H1 (cell line): ENCODE measurements around the gene MAN1A2. TPM values are rescaled to one million over a fixed set of nuclear protein-coding genes. Genes with fewer than 3 reads are reported as not detected.

Source experiments
- CTCF ChIA-PET: fragments of 300-600 bp; sonication (Branson Sonifier 250); formaldehyde crosslinking; loops from one replicate; lab custom pipeline; 2021; ENCODE audit not compliant: partially characterized antibody; lab: Charles Lee
- POLR2A ChIA-PET: fragments of 300-600 bp; sonication (Branson Sonifier 250); formaldehyde crosslinking; loops from one replicate; lab custom pipeline; 2021; ENCODE audit warnings: inconsistent platforms; ENCODE audit not compliant: partially characterized antibody; lab: Charles Lee
- DNase-seq, 2 experiments: peaks; one replicate each; pipeline versions ENCODE4 v3.0.0 to v3.0.0-alpha.2; 2010 to 2022; ENCODE audit warnings: low spot score in 2 of 2, low read depth in 1 of 2, mixed read lengths in 1 of 2
- FAIRE-seq: peaks from 2 replicates; lab custom pipeline; 2011; peaks lifted over from hg19 to GRCh38; lab: Jason Lieb, UNC
- H2AFZ ChIP-seq: 2 replicates; pipeline ENCODE4 v1.8.1; 2012; ENCODE audit warnings: low read length, inconsistent platforms
- H2AK5ac ChIP-seq: 2 replicates; pipeline ENCODE4 v1.6.1; 2013; ENCODE audit warnings: low read depth, low read length
- H2BK120ac ChIP-seq: replicated peaks from 2 replicates; pipeline ENCODE3; 2013; ENCODE audit warnings: low read depth, low read length, inconsistent platforms
- H2BK12ac ChIP-seq: 2 replicates; pipeline ENCODE4 v1.6.1; 2013; ENCODE audit warnings: low read depth, low read length
- H2BK15ac ChIP-seq: 2 replicates; pipeline ENCODE4 v1.6.1; 2013; ENCODE audit warnings: low read length
- H2BK20ac ChIP-seq: 2 replicates; pipeline ENCODE4 v1.6.1; 2013; ENCODE audit warnings: low read length
- H2BK5ac ChIP-seq: 2 replicates; pipeline ENCODE4 v1.6.1; 2013; ENCODE audit warnings: low read depth, low read length
- H3K14ac ChIP-seq: 2 replicates; pipeline ENCODE4 v1.6.1; 2013; ENCODE audit warnings: inconsistent platforms; ENCODE audit not compliant: insufficient read length
- H3K18ac ChIP-seq: 2 replicates; pipeline ENCODE4 v1.6.1; 2013; ENCODE audit warnings: low read length; ENCODE audit errors: extremely low read depth
- H3K23ac ChIP-seq: 2 replicates; pipeline ENCODE4 v1.6.1; 2013; ENCODE audit warnings: inconsistent platforms; ENCODE audit not compliant: insufficient read length
- H3K23me2 ChIP-seq: 2 replicates; pipeline ENCODE4 v1.6.1; 2013; ENCODE audit warnings: low read depth, low read length
- H3K27ac ChIP-seq: 2 replicates; pipeline ENCODE4 v1.6.1; 2011; ENCODE audit warnings: low read depth, low read length, inconsistent platforms
- H3K27me3 ChIP-seq, 4 experiments: replicated peaks in 1 of 4; 1 replicate in 1 of 4; 2 replicates in 3 of 4; pipeline versions ENCODE4 v1.6.1 to v1.8.1; 2011 to 2013; ENCODE audit warnings: low read length in 3 of 4, mild to moderate bottlenecking in 3 of 4, inconsistent platforms in 2 of 4, mixed read lengths in 2 of 4, moderate library complexity in 1 of 4; ENCODE audit not compliant: control insufficient read depth in 3 of 4, insufficient read depth in 3 of 4; ENCODE audit errors: extremely low read depth in 1 of 4
- H3K36me3 ChIP-seq, 4 experiments: 2 replicates each; pipeline versions ENCODE4 v1.6.1 to v1.8.1; 2011 to 2013; ENCODE audit warnings: mild to moderate bottlenecking in 4 of 4, low read length in 3 of 4, moderate library complexity in 2 of 4, control low read depth in 1 of 4, inconsistent platforms in 1 of 4; ENCODE audit not compliant: insufficient read depth in 4 of 4, control insufficient read depth in 2 of 4
- H3K4ac ChIP-seq: replicated peaks from 2 replicates; pipeline ENCODE3; 2013; ENCODE audit warnings: low read length, low read depth, mixed read lengths, inconsistent platforms; ENCODE audit not compliant: insufficient read length
- H3K4me1 ChIP-seq, 4 experiments: replicated peaks in 1 of 4; 1 replicate in 1 of 4; 2 replicates in 3 of 4; pipeline versions ENCODE4 v1.6.1 to v1.8.1; 2011 to 2013; ENCODE audit warnings: low read length in 3 of 4, inconsistent platforms in 2 of 4, mixed read lengths in 1 of 4; ENCODE audit not compliant: insufficient read depth in 4 of 4, control insufficient read depth in 3 of 4
- H3K4me2 ChIP-seq, 2 experiments: 2 replicates each; pipeline versions ENCODE4 v1.6.1 to v1.8.1; 2011 to 2013; ENCODE audit warnings: low read depth in 2 of 2, low read length in 2 of 2, control low read depth in 1 of 2, inconsistent platforms in 1 of 2, mild to moderate bottlenecking in 1 of 2; ENCODE audit not compliant: insufficient read depth in 1 of 2
- H3K4me3 ChIP-seq, 4 experiments: fragments of 200-600, 300-600 bp in 1 of 4; sonication (generic), shearing (Covaris generic), sonication (Bioruptor Twin) in 1 of 4; 2 replicates each; pipeline versions ENCODE4 v1.5.1 to v1.8.1; 2011 to 2016; ENCODE audit warnings: low read length in 4 of 4, low read depth in 3 of 4, control low read depth in 2 of 4, inconsistent platforms in 2 of 4, mild to moderate bottlenecking in 2 of 4, mixed read lengths in 1 of 4, moderate library complexity in 1 of 4; ENCODE audit not compliant: insufficient read depth in 2 of 4; ENCODE audit errors: extremely low read depth in 1 of 4
- H3K56ac ChIP-seq: replicated peaks from 2 replicates; pipeline ENCODE3; 2013; ENCODE audit warnings: low read depth, mild to moderate bottlenecking, mixed read lengths, low read length, inconsistent platforms; ENCODE audit not compliant: insufficient read length
- H3K79me1 ChIP-seq: 2 replicates; pipeline ENCODE4 v1.6.1; 2013; ENCODE audit warnings: low read depth, low read length, control low read depth
- H3K79me2 ChIP-seq, 2 experiments: 2 replicates each; pipeline versions ENCODE4 v1.6.1 to v1.8.1; 2012 to 2013; ENCODE audit warnings: low read length in 2 of 2, mild to moderate bottlenecking in 2 of 2, inconsistent platforms in 1 of 2; ENCODE audit not compliant: insufficient read depth in 2 of 2, control insufficient read depth in 1 of 2
- H3K9ac ChIP-seq, 4 experiments: replicated peaks in 1 of 4; 1 replicate in 1 of 4; 2 replicates in 3 of 4; pipeline versions ENCODE4 v1.6.1 to v1.8.1; 2011 to 2013; ENCODE audit warnings: low read depth in 3 of 4, low read length in 3 of 4, control low read depth in 2 of 4, mild to moderate bottlenecking in 2 of 4, moderate library complexity in 2 of 4, inconsistent platforms in 1 of 4; ENCODE audit errors: extremely low read depth in 1 of 4
- H3K9me3 ChIP-seq, 2 experiments: 2 replicates each; pipeline versions ENCODE4 v1.6.1 to v1.8.1; 2012 to 2013; ENCODE audit warnings: mild to moderate bottlenecking in 2 of 2, moderate library complexity in 2 of 2, control low read depth in 1 of 2, inconsistent platforms in 1 of 2, low read depth in 1 of 2, low read length in 1 of 2, mixed read lengths in 1 of 2; ENCODE audit not compliant: insufficient read depth in 2 of 2
- H4K20me1 ChIP-seq, 2 experiments: replicated peaks in 1 of 2; 2 replicates each; pipeline versions ENCODE3 to v1.8.1; 2011 to 2013; ENCODE audit warnings: inconsistent platforms in 2 of 2, low read length in 2 of 2, mild to moderate bottlenecking in 1 of 2; ENCODE audit not compliant: insufficient read depth in 2 of 2, control insufficient read depth in 1 of 2
- H4K5ac ChIP-seq: 2 replicates; pipeline ENCODE4 v1.6.1; 2013; ENCODE audit warnings: low read length, low read depth, mixed read lengths, inconsistent platforms; ENCODE audit not compliant: insufficient read length
- H4K8ac ChIP-seq: 2 replicates; pipeline ENCODE4 v1.8.0; 2013; ENCODE audit warnings: mild to moderate bottlenecking, moderate library complexity, low read length, inconsistent platforms; ENCODE audit not compliant: insufficient read depth; ENCODE audit errors: extremely low read depth
- H4K91ac ChIP-seq: replicated peaks from 2 replicates; pipeline ENCODE3; 2013; ENCODE audit warnings: low read length, mixed read lengths, inconsistent platforms; ENCODE audit not compliant: insufficient read length
- ATF2 ChIP-seq: IDR thresholded peaks from 2 replicates; pipeline ENCODE4 v1.6.1; 2012; ENCODE audit warnings: low read length, inconsistent platforms
- CBX8 ChIP-seq: fragments of 300-800, 300-1000 bp; sonication (generic); IDR thresholded peaks from 2 replicates; pipeline ENCODE4 v1.7.1; 2016; ENCODE audit warnings: low read depth, low read length, borderline replicate concordance
- CEBPB ChIP-seq: IDR thresholded peaks from 2 replicates; pipeline ENCODE4 v1.6.1; 2012; ENCODE audit warnings: low read depth, low read length
- CHD1 ChIP-seq: IDR thresholded peaks from 2 replicates; pipeline ENCODE4 v1.6.1; 2012; ENCODE audit warnings: low read depth, low read length, improper control_type of control experiment
- CTBP2 ChIP-seq: IDR thresholded peaks from 2 replicates; pipeline ENCODE4 v1.7.0; 2011; ENCODE audit warnings: borderline replicate concordance, mild to moderate bottlenecking, moderate library complexity, mixed read lengths, low read length; ENCODE audit not compliant: insufficient read depth, insufficient read length
- GTF2F1 ChIP-seq: IDR thresholded peaks from 2 replicates; pipeline ENCODE4 v1.6.1; 2012; ENCODE audit warnings: low read depth, low read length, improper control_type of control experiment, borderline replicate concordance
- KDM4A ChIP-seq: IDR thresholded peaks from one replicate; pipeline ENCODE4 v1.7.1; 2012; ENCODE audit warnings: low read depth, mild to moderate bottlenecking, moderate library complexity, low read length, inconsistent platforms; ENCODE audit not compliant: severe bottlenecking
- MAX ChIP-seq: IDR thresholded peaks from 2 replicates; pipeline ENCODE4 v1.6.1; 2012; ENCODE audit warnings: inconsistent platforms
- POLR2A ChIP-seq, 2 experiments: IDR thresholded peaks; 1 replicate in 1 of 2; 2 replicates in 1 of 2; pipeline ENCODE4 v1.6.1; 2011; ENCODE audit warnings: low read depth in 2 of 2, low read length in 2 of 2, mild to moderate bottlenecking in 2 of 2; ENCODE audit errors: control extremely low read depth in 1 of 2
- RBBP5 ChIP-seq: IDR thresholded peaks from 2 replicates; pipeline ENCODE4 v1.7.1; 2012; ENCODE audit warnings: low read depth, mild to moderate bottlenecking, inconsistent platforms, low read length, moderate library complexity, borderline replicate concordance
- SIN3A ChIP-seq, 2 experiments: IDR thresholded peaks in 1 of 2; conservative IDR thresholded peaks in 1 of 2; 2 replicates each; pipeline ENCODE4 v1.6.1; 2011 to 2012; ENCODE audit warnings: low read length in 2 of 2, improper control_type of control experiment in 1 of 2, low read depth in 1 of 2, mild to moderate bottlenecking in 1 of 2
- WGBS, 2 experiments: shearing (Covaris generic) in 1 of 2; methylation state at CpG; one replicate each; pipeline versions ENCODE4 v1.1.6 to v1.1.7; 2013 to 2015; ENCODE audit warnings: low lambda C conversion rate in 2 of 2, mixed read lengths in 2 of 2, inconsistent platforms in 1 of 2, low coverage in 1 of 2, missing lambda C conversion rate in 1 of 2; ENCODE audit not compliant: insufficient replicate concordance in 2 of 2, insufficient coverage in 1 of 2, insufficient read length in 1 of 2; ENCODE audit errors: extremely low coverage in 1 of 2, missing lambda C conversion rate in 1 of 2; 5-methylcytosine and 5-hydroxymethylcytosine counted together
- polyA plus RNA-seq, 7 experiments: library from polyadenylated mRNA; depleted of rRNA in 3 of 7; stranded (reverse) in 5 of 7; unstranded in 2 of 7; fragments of >200 nt in 5 of 7; fragments of 200-250 nt in 2 of 7; gene quantifications; 1 replicate in 5 of 7; 2 replicates in 1 of 7; 4 replicates in 1 of 7; pipeline versions ENCODE4 v1.2.1 to v1.2.3, GENCODE V29; 2011 to 2013; ENCODE audit warnings: missing spikeins in 2 of 7, mixed read lengths in 2 of 7
- total RNA-seq: library from RNA; stranded (reverse); fragmentation: NEBNext Ultra II Directional; extraction: Animal tissue kit (Norgen Biotek cat#: 25700); gene quantifications from 2 replicates; pipeline ENCODE4 v1.2.1, GENCODE V29; 2021

MAN1A2 gene
- total and polyA plus RNA-seq, 2 of the 8 experiments (the other 6 are each of a cell fraction or from before 2014, with no cell fraction given), result 5.5 to 18.8 TPM

DNA sequence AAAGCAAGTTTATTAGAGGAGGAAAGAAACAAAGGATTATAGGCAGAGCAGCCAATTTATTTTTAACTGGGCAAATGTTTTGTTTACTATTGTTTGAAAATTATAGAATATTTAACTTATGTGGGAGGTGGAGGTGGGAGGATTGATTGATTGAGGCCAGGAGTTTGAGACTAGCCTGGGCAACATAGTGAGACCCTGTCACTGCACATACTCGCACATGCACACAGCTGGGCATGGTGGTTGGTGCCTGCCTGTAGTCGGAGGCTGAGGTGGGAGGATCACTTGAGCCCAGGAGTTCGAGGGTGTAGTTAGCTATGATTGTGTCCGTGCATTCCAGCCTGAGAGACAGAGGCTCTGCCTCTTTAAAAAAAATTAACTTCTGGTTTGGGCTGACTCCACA is 6.7 kb downstream of the MAN1A2 start:
- Histone ChIP-seq H4K8ac (no peak overlapping the region), H3K23me2 (no peaks in the 10 kb centered on the region; the same call in 1 of the 2 replicates), H3K36me3 (no peaks in the 10 kb centered on the region), H3K56ac (no peak overlapping the region), H3K4me1 (peaks cover 0 to 2% (median 0%) of the 10 kb centered on the region in 4 experiments; a peak in 1 of 7 replicates), H3K18ac (no peak overlapping the region), H4K20me1 (peaks cover 0 to under 1% of the 10 kb centered on the region in 2 experiments), H2BK5ac (no peak overlapping the region), H3K27me3 (no peaks in the 10 kb centered on the region), H4K91ac (no peak overlapping the region), H3K79me2 (peaks cover 5 to 84% of the 10 kb centered on the region in 2 experiments; a peak in 3 of 4 replicates), H3K4ac (no peak overlapping the region), H3K14ac (no peak overlapping the region), H4K5ac (no peak overlapping the region), H3K9ac (no peak overlapping the region), H2BK15ac (no peak overlapping the region), H2BK120ac (no peak overlapping the region), H2AFZ (no peak overlapping the region), H2BK12ac (no peak overlapping the region), H3K4me2 (no peak overlapping the region), H2BK20ac (no peak overlapping the region), H3K4me3 (no peak overlapping the region), H3K79me1 (no peaks in the 10 kb centered on the region), H3K9me3 (no peaks in the 10 kb centered on the region; a peak in 1 of 4 replicates), H3K23ac (no peak overlapping the region), H2AK5ac (no peak overlapping the region), H3K27ac (no peak overlapping the region)
- POLR2A ChIA-PET, result interaction anchor here (0.7 to 0.9 kb wide), 2 partner anchors 12 to 497 kb away, joined by 3 read pairs; no protein-coding TSS in a partner anchor
- FAIRE-seq, result no peak
- 69% methylated on average over 4 of the region's 4 CpGs; no CpG with 5 or more reads in 1 of the 2 experiments for WGBS, 2 experiments
- DNase-seq, result no peak
- CTCF ChIA-PET, result no interaction called here
- no peak for TF ChIP-seq CHD1
- TF ChIP-seq CEBPB, result no peak
- no peak for TF ChIP-seq SIN3A (conservative IDR thresholded peaks at IDR 0.05 in 1 of 2, IDR thresholded peaks at IDR 0.05 in 1 of 2; ENCODE audit: low read depth in 1 of 2, low read length in 2 of 2)
- TF ChIP-seq KDM4A, result no peak
- no peak for TF ChIP-seq ATF2
- TF ChIP-seq RBBP5, result no peak
- TF ChIP-seq GTF2F1, result no peak
- TF ChIP-seq CBX8, result no peak
- TF ChIP-seq MAX, result no peak
- TF ChIP-seq CTBP2, result no peak
- no peak for TF ChIP-seq POLR2A (IDR thresholded peaks at IDR 0.05; ENCODE audit: control extremely low read depth in 1 of 2, low read depth in 2 of 2, low read length in 2 of 2)
